ENCODE results near the gene PHOSPHO1.

DNA sequence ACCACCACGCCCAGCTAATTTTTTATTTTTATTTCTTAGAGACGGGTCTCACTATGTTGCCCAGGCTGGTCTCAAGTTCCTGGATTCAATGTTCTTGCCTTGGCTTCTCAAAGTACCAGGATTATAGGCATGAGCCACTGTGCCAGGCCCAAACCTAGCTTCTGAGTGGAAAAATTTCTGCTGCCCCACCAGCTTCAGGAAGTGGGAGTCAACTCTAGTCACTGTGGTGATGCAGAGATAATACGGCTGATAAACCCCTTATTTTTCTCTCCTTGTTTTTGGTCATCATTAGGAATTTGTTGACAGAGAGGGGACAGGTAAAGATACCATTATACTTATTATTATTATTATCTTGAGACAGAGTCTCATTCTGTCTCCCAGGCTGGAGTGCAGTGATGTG is 27.8 kb upstream of the PHOSPHO1 start:
- TF ChIP-seq POLR2AphosphoS5 (IDR thresholded peaks at IDR 0.05) (no peak), EP300 (IDR thresholded peaks at IDR 0.05) (no peak)
- TF ChIP-seq, protein P1, sequence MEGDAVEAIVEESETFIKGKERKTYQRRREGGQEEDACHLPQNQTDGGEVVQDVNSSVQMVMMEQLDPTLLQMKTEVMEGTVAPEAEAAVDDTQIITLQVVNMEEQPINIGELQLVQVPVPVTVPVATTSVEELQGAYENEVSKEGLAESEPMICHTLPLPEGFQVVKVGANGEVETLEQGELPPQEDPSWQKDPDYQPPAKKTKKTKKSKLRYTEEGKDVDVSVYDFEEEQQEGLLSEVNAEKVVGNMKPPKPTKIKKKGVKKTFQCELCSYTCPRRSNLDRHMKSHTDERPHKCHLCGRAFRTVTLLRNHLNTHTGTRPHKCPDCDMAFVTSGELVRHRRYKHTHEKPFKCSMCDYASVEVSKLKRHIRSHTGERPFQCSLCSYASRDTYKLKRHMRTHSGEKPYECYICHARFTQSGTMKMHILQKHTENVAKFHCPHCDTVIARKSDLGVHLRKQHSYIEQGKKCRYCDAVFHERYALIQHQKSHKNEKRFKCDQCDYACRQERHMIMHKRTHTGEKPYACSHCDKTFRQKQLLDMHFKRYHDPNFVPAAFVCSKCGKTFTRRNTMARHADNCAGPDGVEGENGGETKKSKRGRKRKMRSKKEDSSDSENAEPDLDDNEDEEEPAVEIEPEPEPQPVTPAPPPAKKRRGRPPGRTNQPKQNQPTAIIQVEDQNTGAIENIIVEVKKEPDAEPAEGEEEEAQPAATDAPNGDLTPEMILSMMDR (IDR thresholded peaks at IDR 0.05) = no peak

All from gastroesophageal sphincter (tissue), 3 donors.